HepG2 (cell line): ENCODE results near the gene STPG4. TPM values are rescaled to one million over a fixed set of nuclear protein-coding genes. Genes with fewer than 3 reads are reported as not detected.

Experiments used
- FOXA1 ChIP-seq, 2 experiments: fragments of 450-650 bp in 1 of 2; sonication (generic) in 1 of 2; formaldehyde crosslinking in 1 of 2; IDR thresholded peaks; 2 replicates each; pipeline versions ENCODE4 v1.4.0 to v1.6.1; 2016 to 2020; ENCODE audit warnings: missing genetic modification reagents in 1 of 2
- GABPB1 ChIP-seq: IDR thresholded peaks from 2 replicates; pipeline ENCODE4 v1.6.1; 2016; ENCODE audit warnings: mild to moderate bottlenecking, missing genetic modification reagents, moderate library complexity, missing compliant biosample characterization
- ZFX ChIP-seq: sonication (generic); formaldehyde crosslinking; IDR thresholded peaks from 2 replicates; pipeline ENCODE4 v1.4.0; 2020; ENCODE audit warnings: mild to moderate bottlenecking, low read depth, missing genetic modification reagents, moderate library complexity
- ZNF180 ChIP-seq: sonication (generic); formaldehyde crosslinking; IDR thresholded peaks from 2 replicates; pipeline ENCODE4 v1.4.0; 2020; ENCODE audit warnings: low read depth, missing genetic modification reagents, borderline replicate concordance
- ZNF318 ChIP-seq: sonication (generic); formaldehyde crosslinking; IDR thresholded peaks from 2 replicates; pipeline ENCODE4 v1.4.0; 2020; ENCODE audit warnings: mild to moderate bottlenecking, missing genetic modification reagents
- ZNF33A ChIP-seq: sonication (generic); formaldehyde crosslinking; IDR thresholded peaks from 2 replicates; pipeline ENCODE4 v1.5.1; 2020; ENCODE audit warnings: missing genetic modification reagents, mild to moderate bottlenecking, moderate library complexity, borderline replicate concordance
- ZNF670 ChIP-seq: sonication (generic); formaldehyde crosslinking; IDR thresholded peaks from 2 replicates; pipeline ENCODE4 v1.8.0; 2022; ENCODE audit warnings: mild to moderate bottlenecking, missing genetic modification reagents, borderline replicate concordance
- ZNF687 ChIP-seq: sonication (generic); formaldehyde crosslinking; IDR thresholded peaks from 2 replicates; pipeline ENCODE4 v1.5.1; 2020; ENCODE audit warnings: mild to moderate bottlenecking, missing genetic modification reagents, moderate library complexity
- polyA plus RNA-seq, 8 experiments: library from polyadenylated mRNA; depleted of rRNA in 3 of 8; stranded (reverse) in 7 of 8; unstranded in 1 of 8; fragments of >200 nt; fragmentation: Illumina TruSeq in 4 of 8; extraction: Trizol in 4 of 8; gene quantifications; 2 replicates each; pipeline versions ENCODE4 v1.2.1 to v1.2.3, GENCODE V29; 2011 to 2016; ENCODE audit warnings: low read depth in 4 of 8, missing spikeins in 1 of 8, mixed read lengths in 1 of 8; ENCODE audit not compliant: insufficient read depth in 1 of 8
- total RNA-seq, 5 experiments: library from RNA; depleted of rRNA; stranded (reverse); fragments of >200 nt; fragmentation: Illumina TruSeq; extraction: Trizol; gene quantifications; 2 replicates each; pipeline ENCODE4 v1.2.3, GENCODE V29; 2016; ENCODE audit warnings: low read depth in 1 of 5
- TF ChIP-seq, protein P1 (sequence below): sonication (generic); formaldehyde crosslinking; conservative IDR thresholded peaks from 2 replicates; pipeline ENCODE4 v1.4.0; 2020; ENCODE audit warnings: missing genetic modification reagents
- TF ChIP-seq, protein P2 (sequence below): sonication (generic); formaldehyde crosslinking; IDR thresholded peaks from 2 replicates; pipeline ENCODE4; 2020; ENCODE audit warnings: missing genetic modification reagents, mild to moderate bottlenecking, borderline replicate concordance

Gene STPG4
- total and polyA plus RNA-seq, 2 of the 13 experiments (the other 11 are each of a cell fraction or from before 2014, with no cell fraction given) = 0.11 to 0.15 TPM

DNA sequence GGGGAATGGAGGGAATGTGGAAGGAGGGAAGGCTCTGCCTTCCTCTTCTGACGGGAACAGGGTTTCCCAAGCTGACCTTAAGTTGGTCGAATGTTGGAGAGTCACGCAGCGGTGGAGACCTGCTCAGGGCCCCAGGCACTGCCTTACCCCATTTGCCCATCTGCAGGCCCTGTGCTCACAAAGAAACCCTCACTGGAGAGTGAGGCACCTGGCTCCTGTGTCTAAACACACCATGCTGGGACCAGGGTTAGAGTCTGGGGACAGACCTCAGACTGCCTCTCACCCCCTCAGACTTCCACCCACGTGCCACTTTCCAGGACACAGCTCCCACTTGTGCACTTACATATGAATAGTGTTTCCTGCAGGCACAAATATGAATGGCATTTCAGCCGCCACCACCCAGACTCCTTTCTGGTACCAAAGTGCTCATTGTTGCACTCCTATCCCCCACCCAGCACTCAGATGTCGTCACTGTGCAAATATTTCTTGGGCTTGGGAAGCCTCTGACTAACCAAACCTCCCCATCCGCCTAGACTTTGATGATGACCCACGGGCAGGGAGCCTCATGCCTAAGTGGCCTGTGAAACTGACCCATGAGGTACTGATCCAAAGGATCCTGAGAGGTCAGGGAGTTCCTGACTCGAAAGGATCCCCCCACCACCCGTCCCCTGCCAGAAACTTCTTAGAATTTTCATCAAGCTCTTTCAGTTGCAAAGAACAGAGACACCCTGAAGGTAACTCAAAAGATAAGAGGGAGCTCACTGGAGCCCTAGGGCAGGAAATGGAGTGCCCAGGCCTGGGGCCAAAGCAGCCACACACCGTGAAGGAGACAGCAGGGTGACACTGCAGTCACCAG, 78.3 kb downstream of the STPG4 start (continued):
- TF ChIP-seq ZNF670 (CRISPR knock-in tag) = peak; percentile 98
- peak; percentile 92 for TF ChIP-seq ZNF687 (CRISPR knock-in tag)
- TF ChIP-seq ZNF318 = no peak
- TF ChIP-seq, protein P1, sequence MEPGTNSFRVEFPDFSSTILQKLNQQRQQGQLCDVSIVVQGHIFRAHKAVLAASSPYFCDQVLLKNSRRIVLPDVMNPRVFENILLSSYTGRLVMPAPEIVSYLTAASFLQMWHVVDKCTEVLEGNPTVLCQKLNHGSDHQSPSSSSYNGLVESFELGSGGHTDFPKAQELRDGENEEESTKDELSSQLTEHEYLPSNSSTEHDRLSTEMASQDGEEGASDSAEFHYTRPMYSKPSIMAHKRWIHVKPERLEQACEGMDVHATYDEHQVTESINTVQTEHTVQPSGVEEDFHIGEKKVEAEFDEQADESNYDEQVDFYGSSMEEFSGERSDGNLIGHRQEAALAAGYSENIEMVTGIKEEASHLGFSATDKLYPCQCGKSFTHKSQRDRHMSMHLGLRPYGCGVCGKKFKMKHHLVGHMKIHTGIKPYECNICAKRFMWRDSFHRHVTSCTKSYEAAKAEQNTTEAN (CRISPR knock-in tag) = peak; percentile 94
- no peak for TF ChIP-seq ZNF180 (CRISPR knock-in tag)
- TF ChIP-seq ZFX = peak; percentile 69
- no peak for TF ChIP-seq FOXA1 (IDR thresholded peaks at IDR 0.05)
- TF ChIP-seq FOXA1 (CRISPR knock-in tag; IDR thresholded peaks at IDR 0.05) = peak; percentile 91
- TF ChIP-seq ZNF33A = no peak
- TF ChIP-seq GABPB1 (CRISPR knock-in tag) = peak; percentile 44; the same call in 1 of the 2 replicates
- TF ChIP-seq, protein P2, sequence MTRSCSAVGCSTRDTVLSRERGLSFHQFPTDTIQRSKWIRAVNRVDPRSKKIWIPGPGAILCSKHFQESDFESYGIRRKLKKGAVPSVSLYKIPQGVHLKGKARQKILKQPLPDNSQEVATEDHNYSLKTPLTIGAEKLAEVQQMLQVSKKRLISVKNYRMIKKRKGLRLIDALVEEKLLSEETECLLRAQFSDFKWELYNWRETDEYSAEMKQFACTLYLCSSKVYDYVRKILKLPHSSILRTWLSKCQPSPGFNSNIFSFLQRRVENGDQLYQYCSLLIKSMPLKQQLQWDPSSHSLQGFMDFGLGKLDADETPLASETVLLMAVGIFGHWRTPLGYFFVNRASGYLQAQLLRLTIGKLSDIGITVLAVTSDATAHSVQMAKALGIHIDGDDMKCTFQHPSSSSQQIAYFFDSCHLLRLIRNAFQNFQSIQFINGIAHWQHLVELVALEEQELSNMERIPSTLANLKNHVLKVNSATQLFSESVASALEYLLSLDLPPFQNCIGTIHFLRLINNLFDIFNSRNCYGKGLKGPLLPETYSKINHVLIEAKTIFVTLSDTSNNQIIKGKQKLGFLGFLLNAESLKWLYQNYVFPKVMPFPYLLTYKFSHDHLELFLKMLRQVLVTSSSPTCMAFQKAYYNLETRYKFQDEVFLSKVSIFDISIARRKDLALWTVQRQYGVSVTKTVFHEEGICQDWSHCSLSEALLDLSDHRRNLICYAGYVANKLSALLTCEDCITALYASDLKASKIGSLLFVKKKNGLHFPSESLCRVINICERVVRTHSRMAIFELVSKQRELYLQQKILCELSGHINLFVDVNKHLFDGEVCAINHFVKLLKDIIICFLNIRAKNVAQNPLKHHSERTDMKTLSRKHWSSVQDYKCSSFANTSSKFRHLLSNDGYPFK = peak; percentile 57; the same call in 1 of the 2 replicates
